ENCODE data around the gene RACGAP1. TPM values are rescaled to one million over a fixed set of nuclear protein-coding genes. Genes with fewer than 3 reads are reported as not detected.
A peak's percentile ranks its signal among the peaks of the same experiment; 100 is the strongest.

RACGAP1 gene
- 18.6 and 88.1 TPM in 2 replicates for total RNA-seq (ENCODE audit: low replicate concordance)

DNA sequence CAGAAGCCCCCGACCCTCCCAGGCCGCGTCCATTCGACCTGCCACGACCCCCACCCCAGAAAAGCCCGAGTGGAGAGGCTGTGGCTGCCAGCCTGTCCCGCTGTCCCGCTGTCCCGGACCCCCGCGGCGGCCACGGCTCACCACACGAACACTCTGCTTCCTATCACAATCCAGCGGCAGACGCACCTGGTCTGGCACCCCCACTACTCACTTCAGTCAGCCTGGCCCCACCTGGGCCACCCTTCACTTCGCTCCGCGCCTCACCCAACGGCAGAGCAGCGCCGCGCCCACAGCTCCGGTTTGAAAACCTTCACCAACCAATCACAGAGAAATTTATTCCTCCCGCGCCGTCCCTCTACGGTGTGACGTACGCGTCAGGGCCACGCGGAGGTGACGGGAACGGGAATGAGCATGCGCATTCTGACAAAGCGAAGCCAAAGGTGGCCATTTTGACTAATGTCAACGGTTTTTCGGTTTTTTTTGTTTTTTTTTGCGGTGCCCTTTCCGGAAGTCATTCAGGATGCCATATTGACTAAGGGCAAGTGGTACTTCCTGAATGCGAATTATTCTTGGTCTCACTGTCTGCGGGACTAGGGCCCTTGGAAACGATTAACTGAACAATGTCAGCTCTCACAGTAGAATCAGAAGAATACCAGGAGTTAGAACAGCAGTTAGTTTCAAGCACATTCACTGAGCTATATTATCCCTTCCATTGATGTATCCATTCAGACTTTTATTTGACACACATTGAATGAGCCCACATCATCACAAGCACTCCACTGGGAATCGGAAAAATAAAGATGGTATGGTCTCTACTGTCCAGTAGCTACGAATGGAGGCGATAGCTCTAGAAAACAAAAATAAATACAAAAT lies at the start of gene RACGAP1:
Gene RACGAP1, minus strand, starts transcription at position 308 of the 873 bp plus-strand sequence. CDS start 8,779 bp downstream, outside the sequence.
- H3K4me3 ChIP-seq (ENCODE audit: low read depth, low read length), result peak within 1 kb of the TSS; percentile 92
- peak; percentile 99 for DNase-seq (ENCODE audit: low read depth)
- TF ChIP-seq CTCF (IDR thresholded peaks at IDR 0.05; ENCODE audit: insufficient read depth, low read length), result no peak

DNA sequence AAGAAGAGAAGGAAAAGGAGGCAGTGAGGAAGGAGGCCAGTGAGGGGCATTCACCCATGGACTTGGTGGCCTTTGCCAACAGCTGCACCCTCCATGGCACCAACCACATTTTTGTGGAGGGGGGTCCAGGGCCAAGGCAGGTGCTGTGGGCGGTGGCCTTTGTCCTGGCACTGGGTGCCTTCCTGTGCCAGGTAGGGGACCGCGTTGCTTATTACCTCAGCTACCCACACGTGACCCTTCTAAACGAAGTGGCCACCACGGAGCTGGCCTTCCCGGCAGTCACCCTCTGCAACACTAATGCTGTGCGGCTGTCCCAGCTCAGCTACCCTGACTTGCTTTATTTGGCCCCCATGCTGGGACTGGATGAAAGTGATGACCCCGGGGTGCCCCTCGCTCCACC lies 48.4 kb upstream of the RACGAP1 start:
- TF ChIP-seq CTCF (IDR thresholded peaks at IDR 0.05; ENCODE audit: insufficient read depth, low read length), result no peak
- H3K4me3 ChIP-seq (ENCODE audit: low read depth, low read length), result no peak overlapping the region
- DNase-seq (ENCODE audit: low read depth), result no peak

DNA sequence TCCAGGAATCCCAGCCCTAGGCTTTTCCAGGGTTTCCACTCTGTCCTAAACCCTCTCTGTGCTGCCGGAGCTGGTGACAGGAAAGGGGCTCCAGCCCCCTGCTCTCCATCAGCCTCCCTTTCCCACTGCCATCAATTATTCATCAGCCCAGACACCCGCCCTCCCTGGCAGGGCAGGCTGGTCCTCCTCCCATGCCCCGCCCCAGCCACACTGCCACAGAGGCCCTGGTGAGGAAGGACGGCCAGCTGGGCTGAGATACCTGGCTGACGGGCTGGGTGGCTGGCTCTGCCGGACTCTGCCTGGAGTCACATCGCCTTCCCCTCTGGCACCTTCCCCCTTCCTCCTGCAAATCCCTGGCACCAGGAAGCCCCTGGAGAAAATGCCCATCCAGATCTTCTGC lies 47.9 kb upstream of the RACGAP1 start:
- no peak for DNase-seq (ENCODE audit: low read depth)
- TF ChIP-seq CTCF (IDR thresholded peaks at IDR 0.05; ENCODE audit: insufficient read depth, low read length), result no peak
- no peak overlapping the region for H3K4me3 ChIP-seq (ENCODE audit: low read depth, low read length)

DNA sequence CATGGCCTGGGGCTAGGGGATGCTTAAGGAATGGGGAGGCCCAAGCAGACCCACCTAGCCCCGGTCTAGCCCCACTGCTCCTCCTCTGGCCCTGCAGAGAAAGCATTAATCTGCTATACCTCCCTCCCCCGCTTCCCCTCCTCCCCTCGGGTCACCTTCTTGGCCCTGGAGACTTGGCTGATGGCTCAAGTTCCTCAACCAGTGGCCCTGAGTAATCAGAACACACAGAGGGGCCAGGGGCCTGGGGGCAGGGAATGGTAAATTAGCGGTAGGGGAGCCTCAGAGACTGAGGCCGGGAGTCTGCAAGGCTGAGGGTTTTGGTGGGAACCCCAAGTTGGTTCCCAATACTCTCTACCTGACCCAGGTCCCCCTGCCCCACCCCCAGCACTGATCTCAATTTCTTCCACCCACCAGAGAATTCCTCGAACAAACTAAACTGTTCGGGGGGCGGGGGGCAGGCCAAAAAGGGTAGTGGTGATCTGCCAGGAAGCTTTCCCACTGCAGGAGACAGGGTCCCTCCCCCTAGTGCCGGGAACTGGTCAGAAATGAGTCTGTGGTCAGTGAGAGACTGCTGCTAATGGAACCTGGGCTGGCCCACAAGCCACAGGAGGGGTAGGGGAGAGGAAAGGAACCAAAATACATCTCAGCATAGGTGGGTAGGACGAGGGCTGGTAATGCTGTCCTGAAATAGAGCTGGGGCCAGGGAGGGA lies 47.1 kb upstream of the RACGAP1 start:
- no peak overlapping the region for H3K4me3 ChIP-seq (ENCODE audit: low read depth, low read length)
- DNase-seq (ENCODE audit: low read depth), result no peak
- no peak for TF ChIP-seq CTCF (IDR thresholded peaks at IDR 0.05; ENCODE audit: insufficient read depth, low read length)

GRCh38 chr12:50070314-50071060 lies 45.2 kb upstream of the RACGAP1 start:
- TF ChIP-seq CTCF (IDR thresholded peaks at IDR 0.05; ENCODE audit: insufficient read depth, low read length), result peak; percentile 97
- no peak overlapping the region for H3K4me3 ChIP-seq (ENCODE audit: low read depth, low read length)
- DNase-seq (ENCODE audit: low read depth), result peak; percentile 93

- no peak for TF ChIP-seq CTCF (IDR thresholded peaks at IDR 0.05; ENCODE audit: insufficient read depth, low read length)
- no peak overlapping the region for H3K4me3 ChIP-seq (ENCODE audit: low read depth, low read length)
- no peak for DNase-seq (ENCODE audit: low read depth)
These were observed 44.2 kb upstream of the RACGAP1 start for GRCh38 chr12:50069539-50069938.
